H1 (cell line): ENCODE data around the gene SYTL2. TPM values are rescaled to one million over a fixed set of nuclear protein-coding genes. Genes with fewer than 3 reads are reported as not detected.

ENCODE experiments used
- CTCF ChIA-PET: fragments of 300-600 bp; sonication (Branson Sonifier 250); formaldehyde crosslinking; loops from one replicate; lab custom pipeline; 2021; ENCODE audit not compliant: partially characterized antibody; lab: Charles Lee
- POLR2A ChIA-PET: fragments of 300-600 bp; sonication (Branson Sonifier 250); formaldehyde crosslinking; loops from one replicate; lab custom pipeline; 2021; ENCODE audit warnings: inconsistent platforms; ENCODE audit not compliant: partially characterized antibody; lab: Charles Lee
- DNase-seq, 2 experiments: peaks; one replicate each; pipeline versions ENCODE4 v3.0.0 to v3.0.0-alpha.2; 2010 to 2022; ENCODE audit warnings: low spot score in 2 of 2, low read depth in 1 of 2, mixed read lengths in 1 of 2
- FAIRE-seq: peaks from 2 replicates; lab custom pipeline; 2011; peaks lifted over from hg19 to GRCh38; lab: Jason Lieb, UNC
- H2AFZ ChIP-seq: 2 replicates; pipeline ENCODE4 v1.8.1; 2012; ENCODE audit warnings: low read length, inconsistent platforms
- H2AK5ac ChIP-seq: 2 replicates; pipeline ENCODE4 v1.6.1; 2013; ENCODE audit warnings: low read depth, low read length
- H2BK120ac ChIP-seq: replicated peaks from 2 replicates; pipeline ENCODE3; 2013; ENCODE audit warnings: low read depth, low read length, inconsistent platforms
- H2BK12ac ChIP-seq: 2 replicates; pipeline ENCODE4 v1.6.1; 2013; ENCODE audit warnings: low read depth, low read length
- H2BK15ac ChIP-seq: 2 replicates; pipeline ENCODE4 v1.6.1; 2013; ENCODE audit warnings: low read length
- H2BK20ac ChIP-seq: 2 replicates; pipeline ENCODE4 v1.6.1; 2013; ENCODE audit warnings: low read length
- H2BK5ac ChIP-seq: 2 replicates; pipeline ENCODE4 v1.6.1; 2013; ENCODE audit warnings: low read depth, low read length
- H3K14ac ChIP-seq: 2 replicates; pipeline ENCODE4 v1.6.1; 2013; ENCODE audit warnings: inconsistent platforms; ENCODE audit not compliant: insufficient read length
- H3K18ac ChIP-seq: 2 replicates; pipeline ENCODE4 v1.6.1; 2013; ENCODE audit warnings: low read length; ENCODE audit errors: extremely low read depth
- H3K23ac ChIP-seq: 2 replicates; pipeline ENCODE4 v1.6.1; 2013; ENCODE audit warnings: inconsistent platforms; ENCODE audit not compliant: insufficient read length
- H3K23me2 ChIP-seq: 2 replicates; pipeline ENCODE4 v1.6.1; 2013; ENCODE audit warnings: low read depth, low read length
- H3K27ac ChIP-seq: 2 replicates; pipeline ENCODE4 v1.6.1; 2011; ENCODE audit warnings: low read depth, low read length, inconsistent platforms
- H3K27me3 ChIP-seq, 4 experiments: replicated peaks in 1 of 4; 1 replicate in 1 of 4; 2 replicates in 3 of 4; pipeline versions ENCODE4 v1.6.1 to v1.8.1; 2011 to 2013; ENCODE audit warnings: low read length in 3 of 4, mild to moderate bottlenecking in 3 of 4, inconsistent platforms in 2 of 4, mixed read lengths in 2 of 4, moderate library complexity in 1 of 4; ENCODE audit not compliant: control insufficient read depth in 3 of 4, insufficient read depth in 3 of 4; ENCODE audit errors: extremely low read depth in 1 of 4
- H3K36me3 ChIP-seq, 4 experiments: 2 replicates each; pipeline versions ENCODE4 v1.6.1 to v1.8.1; 2011 to 2013; ENCODE audit warnings: mild to moderate bottlenecking in 4 of 4, low read length in 3 of 4, moderate library complexity in 2 of 4, control low read depth in 1 of 4, inconsistent platforms in 1 of 4; ENCODE audit not compliant: insufficient read depth in 4 of 4, control insufficient read depth in 2 of 4
- H3K4ac ChIP-seq: replicated peaks from 2 replicates; pipeline ENCODE3; 2013; ENCODE audit warnings: low read length, low read depth, mixed read lengths, inconsistent platforms; ENCODE audit not compliant: insufficient read length
- H3K4me1 ChIP-seq, 4 experiments: replicated peaks in 1 of 4; 1 replicate in 1 of 4; 2 replicates in 3 of 4; pipeline versions ENCODE4 v1.6.1 to v1.8.1; 2011 to 2013; ENCODE audit warnings: low read length in 3 of 4, inconsistent platforms in 2 of 4, mixed read lengths in 1 of 4; ENCODE audit not compliant: insufficient read depth in 4 of 4, control insufficient read depth in 3 of 4
- H3K4me2 ChIP-seq, 2 experiments: 2 replicates each; pipeline versions ENCODE4 v1.6.1 to v1.8.1; 2011 to 2013; ENCODE audit warnings: low read depth in 2 of 2, low read length in 2 of 2, control low read depth in 1 of 2, inconsistent platforms in 1 of 2, mild to moderate bottlenecking in 1 of 2; ENCODE audit not compliant: insufficient read depth in 1 of 2
- H3K4me3 ChIP-seq, 4 experiments: fragments of 200-600, 300-600 bp in 1 of 4; sonication (generic), shearing (Covaris generic), sonication (Bioruptor Twin) in 1 of 4; 2 replicates each; pipeline versions ENCODE4 v1.5.1 to v1.8.1; 2011 to 2016; ENCODE audit warnings: low read length in 4 of 4, low read depth in 3 of 4, control low read depth in 2 of 4, inconsistent platforms in 2 of 4, mild to moderate bottlenecking in 2 of 4, mixed read lengths in 1 of 4, moderate library complexity in 1 of 4; ENCODE audit not compliant: insufficient read depth in 2 of 4; ENCODE audit errors: extremely low read depth in 1 of 4
- H3K56ac ChIP-seq: replicated peaks from 2 replicates; pipeline ENCODE3; 2013; ENCODE audit warnings: low read depth, mild to moderate bottlenecking, mixed read lengths, low read length, inconsistent platforms; ENCODE audit not compliant: insufficient read length
- H3K79me1 ChIP-seq: 2 replicates; pipeline ENCODE4 v1.6.1; 2013; ENCODE audit warnings: low read depth, low read length, control low read depth
- H3K79me2 ChIP-seq, 2 experiments: 2 replicates each; pipeline versions ENCODE4 v1.6.1 to v1.8.1; 2012 to 2013; ENCODE audit warnings: low read length in 2 of 2, mild to moderate bottlenecking in 2 of 2, inconsistent platforms in 1 of 2; ENCODE audit not compliant: insufficient read depth in 2 of 2, control insufficient read depth in 1 of 2
- H3K9ac ChIP-seq, 4 experiments: replicated peaks in 1 of 4; 1 replicate in 1 of 4; 2 replicates in 3 of 4; pipeline versions ENCODE4 v1.6.1 to v1.8.1; 2011 to 2013; ENCODE audit warnings: low read depth in 3 of 4, low read length in 3 of 4, control low read depth in 2 of 4, mild to moderate bottlenecking in 2 of 4, moderate library complexity in 2 of 4, inconsistent platforms in 1 of 4; ENCODE audit errors: extremely low read depth in 1 of 4
- H3K9me3 ChIP-seq, 2 experiments: 2 replicates each; pipeline versions ENCODE4 v1.6.1 to v1.8.1; 2012 to 2013; ENCODE audit warnings: mild to moderate bottlenecking in 2 of 2, moderate library complexity in 2 of 2, control low read depth in 1 of 2, inconsistent platforms in 1 of 2, low read depth in 1 of 2, low read length in 1 of 2, mixed read lengths in 1 of 2; ENCODE audit not compliant: insufficient read depth in 2 of 2
- H4K20me1 ChIP-seq, 2 experiments: replicated peaks in 1 of 2; 2 replicates each; pipeline versions ENCODE3 to v1.8.1; 2011 to 2013; ENCODE audit warnings: inconsistent platforms in 2 of 2, low read length in 2 of 2, mild to moderate bottlenecking in 1 of 2; ENCODE audit not compliant: insufficient read depth in 2 of 2, control insufficient read depth in 1 of 2
- H4K5ac ChIP-seq: 2 replicates; pipeline ENCODE4 v1.6.1; 2013; ENCODE audit warnings: low read length, low read depth, mixed read lengths, inconsistent platforms; ENCODE audit not compliant: insufficient read length
- H4K8ac ChIP-seq: 2 replicates; pipeline ENCODE4 v1.8.0; 2013; ENCODE audit warnings: mild to moderate bottlenecking, moderate library complexity, low read length, inconsistent platforms; ENCODE audit not compliant: insufficient read depth; ENCODE audit errors: extremely low read depth
- H4K91ac ChIP-seq: replicated peaks from 2 replicates; pipeline ENCODE3; 2013; ENCODE audit warnings: low read length, mixed read lengths, inconsistent platforms; ENCODE audit not compliant: insufficient read length
- KDM4A ChIP-seq: IDR thresholded peaks from one replicate; pipeline ENCODE4 v1.7.1; 2012; ENCODE audit warnings: low read depth, mild to moderate bottlenecking, moderate library complexity, low read length, inconsistent platforms; ENCODE audit not compliant: severe bottlenecking
- POLR2A ChIP-seq, 2 experiments: IDR thresholded peaks; 1 replicate in 1 of 2; 2 replicates in 1 of 2; pipeline ENCODE4 v1.6.1; 2011; ENCODE audit warnings: low read depth in 2 of 2, low read length in 2 of 2, mild to moderate bottlenecking in 2 of 2; ENCODE audit errors: control extremely low read depth in 1 of 2
- POU5F1 ChIP-seq: IDR thresholded peaks from 2 replicates; pipeline ENCODE4 v1.6.1; 2011; ENCODE audit warnings: low read depth, mild to moderate bottlenecking, low read length, moderate library complexity
- SP4 ChIP-seq: IDR thresholded peaks from 2 replicates; pipeline ENCODE4 v1.6.1; 2012; ENCODE audit warnings: low read length, inconsistent platforms
- whole genome bisulfite sequencing, 2 experiments: shearing (Covaris generic) in 1 of 2; methylation state at CpG; one replicate each; pipeline versions ENCODE4 v1.1.6 to v1.1.7; 2013 to 2015; ENCODE audit warnings: low lambda C conversion rate in 2 of 2, mixed read lengths in 2 of 2, inconsistent platforms in 1 of 2, low coverage in 1 of 2, missing lambda C conversion rate in 1 of 2; ENCODE audit not compliant: insufficient replicate concordance in 2 of 2, insufficient coverage in 1 of 2, insufficient read length in 1 of 2; ENCODE audit errors: extremely low coverage in 1 of 2, missing lambda C conversion rate in 1 of 2; 5-methylcytosine and 5-hydroxymethylcytosine counted together
- long read RNA-seq, 2 experiments: library from RNA in 1 of 2; library from capped mRNA in 1 of 2; stranded (forward); transcript quantifications; one replicate each; pipeline ENCODE4 v2.0.0, GENCODE V29; 2021; ENCODE audit warnings: inconsistent platforms in 1 of 2
- polyA minus RNA-seq, 3 experiments: library from RNA; depleted of rRNA, polyadenylated mRNA; stranded (reverse); fragments of >200 nt; gene quantifications; 1 replicate in 2 of 3; 2 replicates in 1 of 3; pipeline ENCODE4 v1.2.3, GENCODE V29; 2011
- polyA plus RNA-seq, 7 experiments: library from polyadenylated mRNA; depleted of rRNA in 3 of 7; stranded (reverse) in 5 of 7; unstranded in 2 of 7; fragments of >200 nt in 5 of 7; fragments of 200-250 nt in 2 of 7; gene quantifications; 1 replicate in 5 of 7; 2 replicates in 1 of 7; 4 replicates in 1 of 7; pipeline versions ENCODE4 v1.2.1 to v1.2.3, GENCODE V29; 2011 to 2013; ENCODE audit warnings: missing spikeins in 2 of 7, mixed read lengths in 2 of 7
- total RNA-seq: library from RNA; stranded (reverse); fragmentation: NEBNext Ultra II Directional; extraction: Animal tissue kit (Norgen Biotek cat#: 25700); gene quantifications from 2 replicates; pipeline ENCODE4 v1.2.1, GENCODE V29; 2021

Gene SYTL2, protein sequence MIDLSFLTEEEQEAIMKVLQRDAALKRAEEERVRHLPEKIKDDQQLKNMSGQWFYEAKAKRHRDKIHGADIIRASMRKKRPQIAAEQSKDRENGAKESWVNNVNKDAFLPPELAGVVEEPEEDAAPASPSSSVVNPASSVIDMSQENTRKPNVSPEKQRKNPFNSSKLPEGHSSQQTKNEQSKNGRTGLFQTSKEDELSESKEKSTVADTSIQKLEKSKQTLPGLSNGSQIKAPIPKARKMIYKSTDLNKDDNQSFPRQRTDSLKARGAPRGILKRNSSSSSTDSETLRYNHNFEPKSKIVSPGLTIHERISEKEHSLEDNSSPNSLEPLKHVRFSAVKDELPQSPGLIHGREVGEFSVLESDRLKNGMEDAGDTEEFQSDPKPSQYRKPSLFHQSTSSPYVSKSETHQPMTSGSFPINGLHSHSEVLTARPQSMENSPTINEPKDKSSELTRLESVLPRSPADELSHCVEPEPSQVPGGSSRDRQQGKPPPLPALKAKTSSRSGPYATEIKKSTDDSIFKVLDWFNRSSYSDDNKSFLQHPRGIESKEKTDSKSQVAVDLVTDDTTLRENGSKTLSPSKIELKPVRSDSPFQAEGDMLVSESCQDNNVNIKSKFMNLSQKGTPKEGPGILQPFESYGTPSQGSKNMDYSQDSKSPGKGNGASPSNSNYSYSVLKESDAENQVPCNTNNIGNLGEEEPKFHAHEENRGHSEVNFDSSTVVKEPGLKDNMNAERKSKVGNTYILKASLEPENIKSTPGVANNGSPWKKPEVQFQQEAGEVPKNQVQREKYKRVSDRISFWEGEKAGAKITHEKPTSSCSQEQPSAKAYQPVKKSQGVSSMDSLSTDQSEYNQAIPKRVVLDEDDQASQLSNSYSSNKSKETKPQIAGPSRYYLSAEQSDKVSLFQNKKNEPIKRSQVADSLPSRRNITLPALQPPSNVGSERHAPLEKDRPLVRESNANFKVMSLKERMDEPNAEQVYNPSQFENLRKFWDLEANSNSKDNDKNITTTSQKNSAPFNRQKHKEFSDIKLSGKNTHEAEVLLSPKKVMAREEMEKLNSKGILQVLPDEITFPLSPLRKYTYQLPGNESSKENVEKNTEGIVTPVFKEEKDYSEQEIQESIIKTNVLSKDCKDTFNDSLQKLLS (N-terminal part only)
- total RNA-seq (9.1 TPM in 2 replicates), polyA plus RNA-seq (2011; rRNA removed) (1.1 and 1.3 TPM in 2 replicates), polyA minus RNA-seq (2011; rRNA and poly(A)+ RNA removed) (2.9 and 4.1 TPM in 2 replicates)
- polyA plus RNA-seq (2011; cell fraction: cytosol; rRNA removed), result 2.4 TPM
- 2.9 TPM for polyA plus RNA-seq (2011; cell fraction: nucleus; rRNA removed)
- polyA plus RNA-seq (2012, experiment 1 of 2), result 2.4 to 3.3 TPM (median 2.7 TPM) in 4 replicates
- polyA plus RNA-seq (2012, experiment 2 of 2), result 0.09 TPM
- 12.3 TPM for polyA plus RNA-seq (2013, experiment 1 of 2)
- 11.8 TPM for polyA plus RNA-seq (2013, experiment 2 of 2)
- polyA minus RNA-seq (2011; cell fraction: cytosol; rRNA and poly(A)+ RNA removed), result 2.5 TPM
- 11.5 TPM for polyA minus RNA-seq (2011; cell fraction: nucleus; rRNA and poly(A)+ RNA removed)
- long read RNA-seq, experiment 1, full-length matches to known transcripts, result 1 of 3 reads
- long read RNA-seq, experiment 1, partial matches to known transcripts, result 2 of 3 reads
- long read RNA-seq, experiment 1, other reads (novel, unspliced or antisense), result 0 of 3 reads
- long read RNA-seq, experiment 2, partial matches to known transcripts, result 0 of 2 reads
- long read RNA-seq, experiment 2, other reads (novel, unspliced or antisense), result 2 of 2 reads

DNA sequence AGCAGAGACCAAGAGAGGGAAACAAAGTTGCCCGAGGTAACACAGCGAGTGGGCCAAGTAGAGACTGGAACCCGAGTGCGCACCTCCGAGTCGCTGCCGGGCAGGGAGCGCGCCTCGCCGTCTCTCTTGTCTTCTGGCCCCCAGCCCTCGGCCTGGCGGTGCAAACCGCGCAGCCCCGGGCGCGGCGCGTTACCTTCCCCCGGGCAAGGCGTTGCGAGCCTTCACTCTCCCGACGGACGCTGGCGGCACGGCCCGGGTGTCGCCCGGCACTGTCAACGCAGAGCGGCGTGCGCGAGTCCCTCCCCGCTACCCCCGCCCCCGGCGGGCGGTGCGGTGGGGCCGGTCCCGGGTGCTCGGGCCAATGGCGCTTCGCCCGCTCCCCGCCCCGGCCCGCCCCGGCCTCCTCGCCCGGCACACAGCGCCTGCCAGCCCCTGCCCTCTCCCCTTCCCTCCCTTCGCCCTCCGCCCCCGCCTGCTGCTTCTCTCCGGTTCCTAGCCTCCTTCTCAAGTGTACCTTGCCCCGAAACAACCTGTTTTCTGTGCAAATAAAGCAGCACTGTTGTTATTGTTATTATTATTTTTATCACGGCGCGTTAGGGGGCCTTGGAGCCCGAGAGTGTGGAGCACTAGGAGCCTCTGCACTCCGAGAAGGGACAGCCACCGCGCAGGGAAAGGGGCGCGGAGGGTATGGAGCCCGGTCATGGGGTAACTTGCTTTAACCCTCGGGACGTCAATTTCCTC lies at the start of gene SYTL2:
SYTL2 (minus strand) TSS at position 271 of the 741 bp plus-strand sequence. CDS start 53,416 bp downstream, outside the sequence.
- peak within 1 kb of the TSS; percentile 55 to 91 (median 68) for H3K4me3 ChIP-seq
- peak within 1 kb of the TSS; percentile 83 to 91 for H3K4me2 ChIP-seq
- H3K23ac ChIP-seq, result no peak within 1 kb of the TSS
- FAIRE-seq (no peak), DNase-seq (peak in 1 of 2 experiments; percentile 87)
- peaks cover 0 to 3% (median 2%) of the 10 kb centered on the region in 4 experiments; a peak in 4 of 7 replicates for H3K4me1 ChIP-seq
- peaks cover 0 to 35% (median 18%) of the 10 kb centered on the region in 4 experiments; a peak in 6 of 7 replicates for H3K27me3 ChIP-seq
- H3K23me2 ChIP-seq, result peaks cover 10% of the 10 kb centered on the region; the same call in 1 of the 2 replicates
- no peaks in the 10 kb centered on the region for H3K79me1 ChIP-seq
- H3K9me3 ChIP-seq, result no peaks in the 10 kb centered on the region
- peak within 1 kb of the TSS in 1 of 4 experiments; percentile 36; a peak in 1 of 7 replicates for H3K9ac ChIP-seq
- no peak within 1 kb of the TSS for H3K56ac ChIP-seq
- no peaks in the 10 kb centered on the region for H4K20me1 ChIP-seq
- H2BK20ac ChIP-seq, result no peak within 1 kb of the TSS
- H3K4ac ChIP-seq, result no peak within 1 kb of the TSS
- POLR2A ChIA-PET, result interaction anchor here (0.6 to 1.5 kb wide), 2 partner anchors 118 to 163 kb away, joined by 3 to 8 read pairs; partner anchors contain the start of gene TMEM126A
- H4K91ac ChIP-seq, result no peak within 1 kb of the TSS
- H3K79me2 ChIP-seq, result no peaks in the 10 kb centered on the region
- peak within 1 kb of the TSS; percentile 99 for H2AFZ ChIP-seq
- CTCF ChIA-PET, result interaction anchor here (0.6 to 3.6 kb wide), 8 partner anchors 11 to 159 kb away, joined by 3 to 22 read pairs (median 3); partner anchors contain the start of gene CCDC83
- H2BK120ac ChIP-seq, result no peak within 1 kb of the TSS
- H2BK12ac ChIP-seq, result 0 out of 2 replicates have a peak within 1 kb of the TSS, but pooled peaks have one; percentile 50
- H3K14ac ChIP-seq, result no peak within 1 kb of the TSS
- 3% methylated on average over 31 of the region's 72 CpGs; no CpG with 5 or more reads in 1 of the 2 experiments for whole genome bisulfite sequencing, 2 experiments
- no peak within 1 kb of the TSS for H2BK15ac ChIP-seq
- no peak within 1 kb of the TSS for H3K27ac ChIP-seq
- H4K5ac ChIP-seq, result no peak within 1 kb of the TSS
- no peak within 1 kb of the TSS; the same call in none of the 2 replicates for H3K18ac ChIP-seq
- H2AK5ac ChIP-seq, result no peak within 1 kb of the TSS
- no peak within 1 kb of the TSS for H2BK5ac ChIP-seq
- no peaks in the 10 kb centered on the region for H3K36me3 ChIP-seq
- no peak within 1 kb of the TSS for H4K8ac ChIP-seq
- no peak for TF ChIP-seq POU5F1
- TF ChIP-seq SP4, result no peak
- 0 out of 3 replicates have a peak, but pooled peaks of 1 of the 2 experiments have one; percentile 18 for TF ChIP-seq POLR2A (IDR thresholded peaks at IDR 0.05; ENCODE audit: control extremely low read depth in 1 of 2, low read depth in 2 of 2, low read length in 2 of 2)
- TF ChIP-seq KDM4A, result peak; percentile 67
